HEK293 (cell line): Measurements from ENCODE around the gene CD274.

Source experiments
- CTCF ChIP-seq: fragments of 450-650 bp; formaldehyde crosslinking; IDR thresholded peaks from 2 replicates; pipeline ENCODE4 v1.5.1; 2016; ENCODE audit warnings: missing biosample characterization, missing genetic modification characterization
- MEIS1 ChIP-seq: sonication (generic); formaldehyde crosslinking; IDR thresholded peaks from 2 replicates; pipeline ENCODE4 v1.8.1; 2022; ENCODE audit warnings: missing genetic modification reagents, mild to moderate bottlenecking, borderline replicate concordance
- MYNN ChIP-seq: fragments of 450-650 bp; formaldehyde crosslinking; IDR thresholded peaks from 2 replicates; pipeline ENCODE4 v1.5.1; 2016; ENCODE audit warnings: missing biosample characterization, missing genetic modification characterization, borderline replicate concordance
- PBX3 ChIP-seq: sonication (generic); formaldehyde crosslinking; IDR thresholded peaks from 2 replicates; pipeline ENCODE4 v1.8.1; 2022; ENCODE audit warnings: mild to moderate bottlenecking, moderate library complexity, missing genetic modification reagents
- SCRT1 ChIP-seq: fragments of 450-650 bp; formaldehyde crosslinking; IDR thresholded peaks from 2 replicates; pipeline ENCODE4 v1.5.1; 2016; ENCODE audit warnings: missing biosample characterization, missing genetic modification characterization, borderline replicate concordance
- TCF7L2 ChIP-seq: IDR thresholded peaks from 2 replicates; pipeline ENCODE4 v1.6.1; 2011; ENCODE audit warnings: low read depth, mild to moderate bottlenecking, inconsistent platforms, low read length, moderate library complexity, borderline replicate concordance
- ZNF350 ChIP-seq: fragments of 450-650 bp; formaldehyde crosslinking; IDR thresholded peaks from 2 replicates; pipeline ENCODE4 v1.5.0; 2017; ENCODE audit warnings: missing biosample characterization, mild to moderate bottlenecking, missing genetic modification characterization
- ZNF48 ChIP-seq: fragments of 450-650 bp; formaldehyde crosslinking; IDR thresholded peaks from 2 replicates; pipeline ENCODE4 v1.5.1; 2016; ENCODE audit warnings: missing biosample characterization, missing genetic modification characterization
- ZNF548 ChIP-seq: fragments of 450-650 bp; formaldehyde crosslinking; IDR thresholded peaks from 2 replicates; pipeline ENCODE4 v1.5.1; 2016; ENCODE audit warnings: missing biosample characterization, missing genetic modification characterization

GRCh38 chr9:5448016-5448415 lies 2.3 kb upstream of the CD274 start:
- TF ChIP-seq CTCF (tag by site-specific recombination) = no peak
- no peak for TF ChIP-seq MYNN (tag by site-specific recombination)
- no peak for TF ChIP-seq ZNF548 (tag by site-specific recombination)
- no peak for TF ChIP-seq PBX3
- no peak for TF ChIP-seq SCRT1 (tag by site-specific recombination)
- no peak for TF ChIP-seq ZNF350
- no peak for TF ChIP-seq TCF7L2
- no peak for TF ChIP-seq ZNF48 (tag by site-specific recombination)
- TF ChIP-seq MEIS1 (CRISPR knock-in tag) = no peak
